Measurements from ENCODE around the gene AOC2. TPM values are rescaled to one million over a fixed set of nuclear protein-coding genes. Genes with fewer than 3 reads are reported as not detected.

AOC2 gene
- total and polyA plus RNA-seq, 9 of the 15 experiments (the other 6 are each of a cell fraction or from before 2014, with no cell fraction given) = 0.08 to 0.91 (median 0.49) TPM

GRCh38 chr17:42853968-42854790 lies 9.8 kb downstream of the AOC2 start:
- no TSS peak for BruUV-seq (replicated peaks)
- in situ Hi-C loops (cut with MboI) = no loop called here
- Histone ChIP-seq H3K36me3 (ENCODE audit: control insufficient read depth, insufficient read depth, low read length) (no peaks in the 10 kb centered on the region), H3K4me2 (ENCODE audit: insufficient read depth, low read length) (no peak overlapping the region), H3K9me3 (replicated peaks; ENCODE audit: control insufficient read depth, insufficient read depth, low read depth, low read length) (no peaks in the 10 kb centered on the region), H3K27me3 (ENCODE audit: control insufficient read depth in 2 of 2, insufficient read depth in 2 of 2, low read length in 2 of 2) (0 out of 5 replicates have a peak, but pooled peaks cover 0 to 3% of the 10 kb centered on the region in 2 experiments), H3K79me2 (ENCODE audit: control insufficient read depth, insufficient read depth, low read length) (no peaks in the 10 kb centered on the region), H3K9me1 (ENCODE audit: control insufficient read depth, insufficient read depth, low read length) (no peaks in the 10 kb centered on the region), H4K20me1 (replicated peaks; ENCODE audit: control insufficient read depth, insufficient read depth, low read length) (no peaks in the 10 kb centered on the region), H3K9ac (ENCODE audit: insufficient read depth in 1 of 2, low read depth in 2 of 2, low read length in 2 of 2) (no peak overlapping the region), H3K27ac (ENCODE audit: extremely low read depth, low read depth, low read length) (no peak overlapping the region), H2AFZ (ENCODE audit: low read depth, low read length) (no peak overlapping the region), H3K4me1 (replicated peaks in 1 of 2; ENCODE audit: control insufficient read depth in 2 of 2, insufficient read depth in 2 of 2, low read length in 2 of 2) (peaks cover 3 to 4% of the 10 kb centered on the region in 2 experiments; a peak in 2 of 5 replicates), H3K4me3 (no peak overlapping the region)
- WGBS (ENCODE audit: insufficient coverage, low coverage, missing lambda C conversion rate) = 40% methylated on average over 15 of the region's 15 CpGs
- ChIA-PET CTCF (ENCODE audit: low intra/inter-chr PET ratio) (no interaction called here), POLR2A (interaction anchor here (0.6 to 1.4 kb wide), 2 partner anchors 12 to 158 kb away, joined by 3 to 6 read pairs; no protein-coding TSS in a partner anchor)
- no peak for ATAC-seq
- FAIRE-seq = no peak
- no peak for DNase-seq (ENCODE audit: extremely low read depth in 1 of 4, low spot score in 3 of 4)
- intact Hi-C loops (cut with micrococcal nuclease) = no loop called here
- TF ChIP-seq RFX7 (CRISPR knock-in tag; IDR thresholded peaks at IDR 0.05) (no peak), FOS (IDR thresholded peaks at IDR 0.05; ENCODE audit: extremely low read depth, insufficient read length) (no peak), FOXK1 (CRISPR knock-in tag; IDR thresholded peaks at IDR 0.05; ENCODE audit: borderline replicate concordance) (no peak), CREBBP (IDR thresholded peaks at IDR 0.05; ENCODE audit: low read depth, low read length) (no peak), NKRF (IDR thresholded peaks at IDR 0.05; ENCODE audit: borderline replicate concordance) (no peak), BCLAF1 (IDR thresholded peaks at IDR 0.05; ENCODE audit: borderline replicate concordance in 1 of 2, control insufficient read depth in 1 of 2, low read depth in 2 of 2, low read length in 1 of 2) (no peak), DMBX1 (CRISPR knock-in tag; IDR thresholded peaks at IDR 0.05; ENCODE audit: borderline replicate concordance) (no peak), YY1 (IDR thresholded peaks at IDR 0.05; ENCODE audit: borderline replicate concordance in 1 of 3, control insufficient read depth in 1 of 3, extremely low read depth in 1 of 3, insufficient read depth in 3 of 3, insufficient read length in 1 of 3, insufficient replicate concordance in 2 of 3, low read depth in 1 of 3, low read length in 2 of 3) (no peak), ATF1 (CRISPR knock-in tag; IDR thresholded peaks at IDR 0.05) (no peak), ATF1 (tag; IDR thresholded peaks at IDR 0.05) (no peak), E2F5 (CRISPR knock-in tag; IDR thresholded peaks at IDR 0.05) (no peak), ZNF57 (CRISPR knock-in tag; IDR thresholded peaks at IDR 0.05) (no peak), THRA (IDR thresholded peaks at IDR 0.05) (no peak)
